EL (cell line): ENCODE results near the gene THOC1.
"Not testable (repeated sequence)": the region's sequence is repeated elsewhere in the genome, so short reads cannot be mapped to it uniquely, and the experiment has no call there.

Experiments
- DNase-seq: peaks from one replicate; pipeline ENCODE4 v3.0.0-alpha.2; 2016

THOC1 gene, protein sequence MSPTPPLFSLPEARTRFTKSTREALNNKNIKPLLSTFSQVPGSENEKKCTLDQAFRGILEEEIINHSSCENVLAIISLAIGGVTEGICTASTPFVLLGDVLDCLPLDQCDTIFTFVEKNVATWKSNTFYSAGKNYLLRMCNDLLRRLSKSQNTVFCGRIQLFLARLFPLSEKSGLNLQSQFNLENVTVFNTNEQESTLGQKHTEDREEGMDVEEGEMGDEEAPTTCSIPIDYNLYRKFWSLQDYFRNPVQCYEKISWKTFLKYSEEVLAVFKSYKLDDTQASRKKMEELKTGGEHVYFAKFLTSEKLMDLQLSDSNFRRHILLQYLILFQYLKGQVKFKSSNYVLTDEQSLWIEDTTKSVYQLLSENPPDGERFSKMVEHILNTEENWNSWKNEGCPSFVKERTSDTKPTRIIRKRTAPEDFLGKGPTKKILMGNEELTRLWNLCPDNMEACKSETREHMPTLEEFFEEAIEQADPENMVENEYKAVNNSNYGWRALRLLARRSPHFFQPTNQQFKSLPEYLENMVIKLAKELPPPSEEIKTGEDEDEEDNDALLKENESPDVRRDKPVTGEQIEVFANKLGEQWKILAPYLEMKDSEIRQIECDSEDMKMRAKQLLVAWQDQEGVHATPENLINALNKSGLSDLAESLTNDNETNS

DNA sequence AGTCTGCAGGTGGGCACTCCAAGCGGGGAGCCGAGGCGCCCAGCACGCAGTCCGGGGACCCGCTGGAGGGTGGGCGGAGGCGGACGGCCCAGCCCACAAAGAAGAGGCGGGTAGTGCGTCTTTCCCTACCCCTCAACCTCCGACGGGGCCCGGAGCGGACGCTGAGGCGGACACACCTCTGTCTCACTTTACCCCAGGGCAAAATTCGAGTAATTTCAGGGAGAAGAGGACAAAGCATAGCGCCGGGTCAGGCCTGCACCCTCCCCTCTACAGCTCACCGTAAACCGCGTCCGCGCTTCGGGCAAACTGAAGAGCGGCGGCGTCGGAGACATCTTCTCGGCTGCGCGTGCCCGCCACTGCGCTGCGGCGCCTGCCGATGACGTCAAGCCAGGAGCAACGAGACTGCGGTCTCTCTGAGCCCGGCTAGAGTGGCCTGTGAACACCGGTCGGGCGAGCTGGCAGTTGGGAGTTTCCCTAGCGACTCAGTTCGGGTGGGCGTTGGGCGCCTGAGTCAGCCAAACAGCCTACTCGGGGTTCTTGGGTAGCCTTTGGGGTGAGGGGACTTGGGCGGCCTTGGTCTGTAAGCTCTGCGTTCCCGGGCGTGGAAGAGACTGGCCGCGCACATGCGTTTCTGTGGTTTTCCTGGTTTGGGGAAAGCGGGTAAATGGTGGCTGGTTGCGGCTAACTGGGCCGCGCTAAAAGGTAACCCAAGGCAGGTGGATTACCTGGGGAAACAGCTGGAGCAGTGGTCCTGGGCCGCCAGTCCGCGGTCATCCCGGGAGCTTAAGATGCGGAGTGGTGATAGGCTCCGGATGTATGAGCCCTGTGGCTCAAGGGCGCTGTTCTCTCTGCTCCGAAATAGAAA is at the start of gene THOC1:
TSS of gene THOC1 (minus strand) at position 360 of the 865 bp plus-strand sequence. CDS start at position 332, 28 bp downstream.
- peak; percentile 92 for DNase-seq

DNA sequence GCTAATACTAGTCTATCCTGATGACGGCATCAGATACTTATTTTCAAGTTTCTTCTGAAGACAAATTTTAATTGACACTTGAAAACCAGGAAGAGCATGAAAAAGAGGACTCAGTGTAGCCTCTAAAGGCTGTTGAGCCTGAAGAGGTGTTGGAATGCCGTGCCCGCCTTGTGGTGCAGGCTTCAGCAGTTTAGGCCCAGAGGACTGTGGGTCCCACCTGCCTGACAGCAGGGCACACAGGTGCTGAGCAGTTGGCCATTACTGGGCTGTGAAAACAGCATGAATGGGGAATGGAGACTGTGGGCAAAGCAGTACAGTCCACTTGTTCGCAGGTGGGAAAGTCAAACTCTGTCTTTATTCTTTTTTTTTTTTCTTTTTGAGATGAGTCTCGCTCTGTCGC is 49.8 kb upstream of the THOC1 start:
- DNase-seq = no peak

DNA sequence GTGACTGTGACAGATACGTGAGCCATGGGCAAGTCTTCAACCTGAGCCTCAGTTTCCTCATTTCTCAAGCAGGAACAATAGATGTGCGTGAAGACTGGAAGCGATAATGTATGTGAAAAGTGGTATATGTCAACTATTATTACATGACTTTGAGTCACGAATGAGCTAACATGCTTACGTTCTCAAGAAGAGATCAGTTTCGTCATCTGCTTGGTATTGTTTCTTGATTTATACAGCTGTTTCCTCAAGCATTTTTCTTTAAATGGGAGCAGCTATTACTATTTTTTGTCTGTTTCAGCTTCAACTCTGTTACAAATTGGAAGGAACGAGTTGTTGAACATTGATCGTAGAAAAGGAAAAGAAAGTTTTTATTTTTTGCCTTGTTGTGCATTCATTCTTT is 48.5 kb upstream of the THOC1 start:
- DNase-seq = no peak

DNA sequence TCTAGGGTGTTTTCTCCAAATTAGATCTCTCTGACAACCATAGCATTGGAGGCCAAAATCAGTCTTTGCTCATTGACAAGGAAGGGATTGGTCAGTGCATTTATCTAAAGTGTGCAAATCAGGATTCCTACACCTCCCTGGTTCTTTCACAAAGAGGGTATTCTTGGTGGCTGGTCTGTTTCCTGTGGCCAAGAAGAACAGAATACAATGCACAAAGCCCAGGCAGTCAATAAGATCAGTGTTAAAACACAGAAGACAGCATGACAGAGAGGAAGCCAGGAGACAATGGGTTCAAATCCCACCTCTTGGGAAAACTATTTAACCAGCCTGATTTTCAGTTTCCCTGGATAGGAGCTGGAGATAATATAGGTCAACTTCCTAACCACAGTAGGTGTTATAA is 46.1 kb upstream of the THOC1 start:
- no peak for DNase-seq

DNA sequence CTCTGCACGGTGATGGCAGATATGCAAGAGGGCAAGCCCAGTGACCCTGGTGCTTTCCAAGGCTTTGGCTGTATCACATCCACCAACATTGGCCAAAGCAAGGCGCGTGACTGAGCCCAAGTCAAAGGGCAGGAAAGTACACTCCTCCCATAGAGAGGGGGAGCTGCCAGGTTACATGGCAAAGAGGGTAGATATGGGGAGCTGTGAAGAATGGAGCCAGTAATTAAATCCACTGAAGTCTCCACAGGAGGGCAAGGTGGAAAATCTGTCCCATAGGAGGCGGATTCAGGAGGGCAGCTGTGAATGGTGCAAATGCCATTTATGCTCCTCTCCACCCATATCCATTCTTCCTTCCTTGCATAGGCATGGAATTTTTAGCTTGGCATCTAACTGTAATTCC is 44.6 kb upstream of the THOC1 start:
- DNase-seq = no peak

DNA sequence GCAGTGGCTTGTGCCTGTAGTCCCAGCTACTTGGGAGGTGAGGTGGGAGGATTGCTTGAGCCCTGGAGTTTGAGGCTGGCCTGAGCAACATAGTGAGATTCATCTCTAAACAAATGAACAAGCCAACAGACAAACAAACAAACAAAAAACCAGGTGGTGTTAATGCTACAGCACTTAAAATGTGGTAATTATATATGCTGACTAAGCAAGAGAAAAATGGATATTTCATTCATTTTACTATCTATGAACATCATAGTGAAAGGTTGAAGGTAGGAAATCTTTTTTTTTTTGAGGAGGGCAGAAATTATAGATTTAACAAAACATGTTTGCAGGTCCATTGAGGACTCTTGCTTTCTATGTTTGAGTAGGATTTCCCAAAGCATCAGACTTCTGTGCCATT is 42.2 kb upstream of the THOC1 start:
- DNase-seq = no peak

DNA sequence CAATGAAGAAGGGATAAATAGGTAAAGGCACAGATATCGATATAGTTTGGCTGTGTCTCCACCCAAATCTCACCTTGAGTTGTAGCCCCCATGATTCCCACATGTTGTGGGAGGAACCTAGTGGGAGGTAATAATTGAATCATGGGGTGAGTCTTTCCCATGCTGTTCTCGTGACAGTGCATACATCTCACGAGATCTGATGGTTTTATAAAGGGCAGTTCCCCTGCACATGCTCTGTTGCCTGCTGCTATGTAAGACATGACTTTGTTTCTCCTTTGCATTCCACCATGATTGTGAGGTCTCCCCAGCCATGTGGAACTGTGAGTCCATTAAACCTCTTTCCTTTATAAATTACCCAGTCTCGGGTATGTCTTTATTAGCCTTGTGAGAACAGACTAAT is 40.2 kb upstream of the THOC1 start:
- DNase-seq = not testable (repeated sequence)

DNA sequence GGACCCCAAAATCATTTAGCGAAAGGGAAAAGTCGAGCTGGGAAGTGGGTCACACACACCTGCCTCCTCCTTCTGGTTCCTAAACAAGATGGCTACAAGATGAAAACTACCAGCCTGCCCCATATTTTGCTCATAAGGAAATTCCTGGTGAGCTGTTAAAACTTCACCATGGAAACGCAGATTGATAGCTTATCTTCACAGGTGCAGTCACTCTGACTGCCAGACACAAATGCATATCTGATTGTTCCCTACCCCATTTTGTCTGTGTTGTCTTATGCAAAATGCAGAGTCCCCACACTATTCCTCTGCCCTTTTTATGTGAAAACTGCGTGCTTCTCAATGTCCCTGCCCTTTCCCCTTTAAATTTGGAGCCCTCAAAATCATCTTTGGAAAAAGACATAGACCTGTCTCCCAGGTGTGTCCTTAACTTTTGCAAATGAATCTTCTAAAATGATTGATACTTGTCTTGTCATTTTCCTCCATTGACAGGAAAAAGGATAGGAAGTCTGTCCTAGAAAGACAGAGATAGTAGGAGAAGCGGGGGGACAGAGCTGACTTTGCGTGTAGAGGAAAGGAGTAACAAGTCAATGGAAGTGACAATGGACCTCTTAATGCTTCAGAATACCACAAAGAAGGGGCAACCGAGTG is 38.9 kb upstream of the THOC1 start:
- no peak for DNase-seq

DNA sequence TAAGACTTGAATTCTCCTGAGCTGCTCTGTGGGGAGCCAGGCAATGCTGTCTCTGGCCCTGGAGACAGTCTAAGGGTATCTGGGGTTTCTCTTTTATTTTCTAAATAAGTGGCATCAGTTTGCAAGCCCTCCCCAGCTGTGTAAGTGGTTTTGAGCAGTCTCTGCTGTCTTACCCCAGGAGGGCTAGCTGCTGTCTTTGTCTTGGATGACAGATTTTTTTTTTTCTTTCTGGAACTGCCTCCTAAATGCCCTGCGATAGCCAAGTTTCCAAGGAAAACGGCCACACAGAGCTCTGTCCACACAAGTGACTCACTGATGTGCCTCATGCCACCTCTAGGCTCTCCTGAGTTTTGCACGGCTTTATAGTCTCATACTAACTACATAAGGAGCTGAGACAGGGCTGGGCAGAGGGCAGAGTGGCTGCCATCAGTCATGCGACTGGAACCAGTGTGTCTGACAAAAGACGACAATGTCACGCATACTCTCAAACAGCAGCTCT is 37.2 kb upstream of the THOC1 start:
- no peak for DNase-seq

DNA sequence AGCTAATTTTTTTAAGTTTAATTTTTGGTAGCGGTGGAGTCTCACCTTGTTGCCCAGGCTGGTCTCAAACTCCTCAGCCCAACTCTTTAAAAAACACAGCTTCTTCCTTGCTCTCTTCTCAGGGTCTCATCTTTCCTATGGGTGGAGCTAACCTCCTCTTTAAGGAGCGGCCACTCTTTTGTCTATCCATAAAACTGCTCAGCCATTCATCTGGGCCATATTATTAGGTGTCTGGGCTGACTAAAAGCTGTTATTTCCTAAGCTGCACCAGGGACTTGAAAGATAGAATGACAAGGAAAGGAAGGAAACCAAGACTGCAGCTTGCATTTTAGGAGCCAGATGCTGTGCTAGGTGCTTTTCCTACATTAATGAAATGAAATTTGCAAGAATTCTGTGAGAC is 35.8 kb upstream of the THOC1 start:
- DNase-seq = no peak

DNA sequence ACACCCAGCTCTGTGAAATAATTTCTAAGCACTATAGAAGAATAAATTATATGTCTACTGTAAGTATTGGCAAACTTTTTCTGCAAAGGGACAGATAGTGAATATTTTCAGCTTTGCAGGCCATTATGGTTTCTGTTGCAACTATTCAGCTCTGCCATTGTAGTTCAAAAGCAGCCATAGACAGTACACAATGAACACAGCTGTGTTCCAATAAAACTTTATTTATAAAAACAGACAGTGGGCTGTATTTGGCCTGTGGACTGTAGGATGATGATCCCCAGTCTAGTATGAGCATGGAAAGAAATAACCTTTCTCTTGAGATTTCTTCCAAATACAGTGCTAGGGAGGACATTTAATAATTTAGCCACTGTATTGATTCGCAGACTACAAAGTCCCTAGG is 35.2 kb upstream of the THOC1 start:
- DNase-seq = no peak

DNA sequence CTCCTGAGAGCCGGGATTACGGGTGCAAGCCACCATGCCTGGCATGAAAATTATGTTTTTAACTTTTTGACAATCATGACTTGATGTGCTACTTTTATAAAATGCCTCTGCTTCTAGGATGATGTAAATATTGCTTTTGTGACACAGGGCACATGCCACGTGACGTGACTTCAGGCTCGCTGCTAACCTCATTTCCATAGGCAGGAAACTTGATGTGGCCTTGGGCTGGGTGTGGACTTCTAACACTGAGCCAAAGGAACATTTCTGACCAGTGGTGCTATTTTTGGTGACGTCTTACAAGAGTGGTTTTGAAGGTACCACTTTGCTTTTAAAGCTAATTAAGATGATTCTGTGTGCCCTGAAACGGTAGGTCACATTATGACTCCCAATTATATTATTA is 34.2 kb upstream of the THOC1 start:
- no peak for DNase-seq

DNA sequence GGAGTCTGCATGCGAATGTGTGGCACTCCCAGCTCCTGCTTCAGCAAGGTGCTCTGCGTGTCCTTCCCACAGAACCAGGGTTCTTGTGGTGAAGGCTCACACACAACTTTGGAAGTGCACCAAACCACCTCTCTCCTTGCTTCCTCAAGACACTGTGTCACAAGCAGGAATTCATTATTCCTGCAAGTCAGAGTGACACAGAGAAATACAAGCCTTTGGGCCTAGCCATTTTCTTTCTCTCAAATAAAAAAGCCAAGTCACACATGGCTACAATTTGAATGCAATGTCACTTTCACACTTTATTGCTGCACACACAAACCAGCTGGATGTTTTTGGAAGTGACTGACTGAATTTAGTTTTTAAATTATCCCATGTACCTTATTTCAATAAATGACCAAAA is 30.1 kb upstream of the THOC1 start:
- DNase-seq = no peak

DNA sequence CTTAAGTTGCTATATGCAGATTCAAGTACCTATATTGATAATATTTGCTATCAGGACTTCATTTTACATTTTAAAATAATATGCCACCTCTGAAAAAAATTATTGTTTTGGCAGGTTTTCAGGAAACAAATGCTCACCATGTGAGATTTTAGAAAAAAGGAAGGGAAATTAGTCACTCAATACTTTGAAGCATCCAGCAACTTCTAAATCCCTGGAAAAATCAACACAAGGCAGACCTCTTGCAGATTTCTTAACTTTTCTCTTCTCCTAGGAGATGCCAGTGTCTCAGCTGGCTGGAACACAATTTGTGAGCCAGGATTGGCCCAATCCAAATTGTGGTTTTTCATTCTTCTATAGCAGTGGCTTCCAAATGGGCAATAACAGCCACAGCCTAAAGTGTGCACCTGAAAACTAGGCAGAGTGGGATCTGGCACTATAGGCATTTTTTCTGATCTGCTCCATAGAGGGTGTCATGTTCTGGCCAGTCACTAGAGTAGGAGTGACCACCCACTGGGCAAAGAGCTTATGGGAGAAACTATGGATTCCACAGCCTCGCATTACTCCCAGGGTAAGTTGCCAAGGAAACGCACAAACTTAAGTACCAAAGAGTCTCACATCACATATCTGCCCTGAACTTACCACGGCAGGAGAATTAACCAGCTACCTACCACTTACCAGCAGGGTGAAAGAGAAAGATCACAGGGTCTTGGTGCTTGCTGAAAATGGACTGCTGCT is 28.1 kb upstream of the THOC1 start:
- no peak for DNase-seq

DNA sequence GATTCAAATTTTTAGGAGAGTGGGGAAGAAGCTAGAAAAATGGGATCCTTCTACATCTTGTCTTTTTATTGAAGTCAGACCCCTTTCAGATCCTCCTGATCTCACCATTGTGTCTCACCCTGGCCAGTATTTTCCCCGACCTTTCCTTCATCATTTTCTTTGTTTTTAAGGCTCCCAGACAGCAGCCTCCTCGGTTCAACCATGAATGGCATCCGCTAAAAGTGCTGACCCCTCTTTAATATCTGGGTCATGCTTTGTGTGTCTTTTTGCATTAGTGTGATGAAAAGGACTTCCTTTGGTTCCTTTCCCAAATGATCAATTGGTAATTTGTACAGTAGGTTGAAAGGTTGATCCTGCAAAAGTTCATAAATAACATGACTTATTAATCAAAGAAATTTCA is 26.7 kb upstream of the THOC1 start:
- DNase-seq = no peak

DNA sequence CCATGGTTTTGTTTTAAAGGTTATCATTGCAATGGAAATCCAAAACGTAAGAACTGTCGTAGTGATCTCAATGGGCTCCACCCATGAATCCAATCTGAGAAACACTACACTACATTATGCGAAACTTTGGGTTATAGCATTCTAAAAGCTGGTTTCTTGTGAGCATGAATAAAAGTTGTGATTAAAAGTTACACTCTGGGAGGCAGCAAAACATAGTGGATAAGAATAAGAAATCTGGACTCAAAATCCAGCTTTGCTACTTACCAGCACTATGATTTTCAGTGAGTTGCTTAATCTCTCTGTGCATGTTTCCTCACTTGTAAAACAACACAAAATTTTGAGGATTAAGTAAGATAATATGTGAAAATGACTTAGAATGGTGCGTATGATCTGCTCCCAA is 25.7 kb upstream of the THOC1 start:
- no peak for DNase-seq

DNA sequence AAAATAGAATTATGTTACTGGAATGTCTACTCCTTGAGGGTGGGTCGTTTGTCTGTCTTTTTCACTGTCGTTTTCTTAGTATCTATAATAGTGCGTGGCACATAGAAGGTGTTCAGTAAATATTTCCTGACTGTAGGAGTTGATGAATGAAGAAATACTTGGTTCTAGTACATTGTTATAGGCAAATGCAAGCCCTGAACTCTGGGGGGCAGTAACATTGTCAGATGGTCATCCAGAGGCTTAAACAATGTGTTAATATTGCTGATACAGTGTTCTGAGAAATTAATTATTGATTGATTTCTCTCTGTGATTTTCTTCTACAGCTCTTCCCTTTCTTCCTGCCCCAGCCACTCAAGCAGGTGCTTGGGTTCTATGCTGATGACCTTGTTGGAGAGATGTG is 24.4 kb upstream of the THOC1 start:
- peak; percentile 8 for DNase-seq

DNA sequence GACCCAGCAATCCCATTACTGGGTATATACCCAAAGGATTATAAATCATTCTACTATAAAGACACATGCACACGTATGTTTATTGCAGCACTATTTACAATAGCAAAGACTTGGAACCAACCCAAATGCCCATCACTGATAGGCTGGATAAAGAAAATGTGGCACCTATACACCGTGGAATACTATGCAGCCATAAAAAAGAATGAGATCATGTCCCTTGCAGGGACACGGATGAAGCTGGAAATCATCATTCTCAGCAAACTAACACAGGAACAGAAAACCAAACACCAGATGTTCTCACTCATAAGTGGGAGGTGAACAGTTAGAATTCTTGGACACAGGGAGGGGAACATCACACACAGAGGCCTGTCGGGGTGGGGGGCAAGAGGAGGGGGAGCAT is 22.1 kb upstream of the THOC1 start:
- DNase-seq = not testable (repeated sequence)

DNA sequence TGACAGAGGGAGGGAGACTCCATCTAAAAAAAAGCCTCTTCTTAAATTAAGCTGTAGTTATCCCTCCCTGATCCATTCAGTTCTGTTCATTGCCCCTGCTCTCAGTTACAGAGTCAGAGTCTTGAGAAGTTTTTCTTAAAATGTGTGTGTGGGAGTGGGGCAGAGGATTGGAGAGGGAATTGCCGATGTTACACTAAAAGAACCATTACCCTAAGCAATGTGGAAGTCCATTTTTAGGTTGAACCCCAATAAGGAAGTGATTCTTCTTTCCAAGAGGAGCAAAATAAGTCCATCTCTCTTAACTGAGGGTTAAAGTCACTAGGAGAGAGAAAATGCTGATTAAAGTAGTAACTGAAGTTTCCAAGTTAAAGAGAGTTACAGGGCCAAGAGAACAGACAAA is 21.2 kb upstream of the THOC1 start:
- no peak for DNase-seq

DNA sequence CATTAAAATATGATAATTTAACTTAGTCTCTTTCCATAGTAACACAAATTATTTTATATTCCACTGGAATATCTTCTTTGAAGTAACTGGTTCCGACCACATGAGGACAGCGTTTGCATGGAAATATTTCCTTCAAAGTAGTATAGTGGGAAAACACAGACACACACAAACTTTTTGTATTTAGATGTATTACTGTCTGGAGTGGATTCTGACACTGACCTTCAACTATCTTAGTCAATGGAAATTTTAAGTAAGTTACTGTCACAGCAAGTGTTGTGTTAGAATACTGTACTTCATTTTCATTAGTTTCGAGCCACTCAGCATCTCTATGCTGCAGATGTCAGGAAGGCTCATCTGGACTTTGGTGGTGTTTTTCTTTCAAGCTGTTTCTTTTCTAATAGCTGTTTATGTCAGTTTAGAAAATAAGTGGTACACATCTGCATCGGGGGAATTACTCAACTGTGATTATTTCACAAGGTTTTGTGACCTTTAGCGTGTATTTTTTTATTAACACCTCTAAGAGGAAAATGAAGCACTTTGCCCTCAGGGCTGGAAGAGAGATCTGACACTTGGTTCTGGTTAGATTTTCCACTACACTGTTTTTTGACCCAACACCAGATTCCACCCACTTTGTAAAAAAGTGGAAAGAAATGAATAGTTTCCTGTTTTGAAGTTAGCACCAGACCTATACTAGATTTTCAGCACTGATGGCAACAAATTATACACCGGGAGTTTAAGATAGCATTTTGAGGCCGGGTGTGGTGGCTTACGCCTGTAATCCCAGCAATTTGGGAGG is 18.9 kb upstream of the THOC1 start:
- DNase-seq = peak; percentile 34

DNA sequence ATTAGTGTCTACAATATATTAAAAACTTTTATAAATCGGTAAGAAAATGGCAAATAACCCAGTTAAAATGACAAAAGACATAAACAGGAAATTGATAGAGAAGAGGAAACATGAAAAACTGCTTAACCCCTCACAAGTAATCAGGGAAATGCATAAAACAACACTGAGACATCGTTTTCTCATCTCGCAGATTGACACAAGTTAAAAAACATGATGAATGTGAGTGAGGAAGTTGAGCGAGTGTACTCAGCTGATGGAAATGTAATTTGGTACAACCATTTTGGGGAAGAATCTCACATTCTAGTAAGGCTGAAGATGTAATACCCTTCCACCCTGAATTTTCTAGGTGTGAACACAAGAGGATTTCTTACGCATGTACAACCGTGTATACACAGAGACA is 18.0 kb upstream of the THOC1 start:
- no peak for DNase-seq
